Testis (tissue), 3 donors: ENCODE data around the gene SEMA3F. TPM values are rescaled to one million over a fixed set of nuclear protein-coding genes. Genes with fewer than 3 reads are reported as not detected.

Source experiments
- DNase-seq: peaks from one replicate; pipeline ENCODE4 v3.0.0-alpha.2; 2019
- H3K27ac ChIP-seq, 2 donors: fragments of 200-600 bp; sonication (generic); one replicate each; pipeline ENCODE4 v1.5.1; 2019
- H3K27me3 ChIP-seq: fragments of 200-600 bp; sonication (generic); one replicate; pipeline ENCODE4 v1.5.1; 2019
- H3K36me3 ChIP-seq: fragments of 200-600 bp; sonication (generic); one replicate; pipeline ENCODE4 v1.5.1; 2017; ENCODE audit warnings: low read depth; ENCODE audit errors: missing control alignments
- H3K4me1 ChIP-seq: fragments of 200-600 bp; sonication (generic); one replicate; pipeline ENCODE4 v1.5.1; 2019
- H3K4me3 ChIP-seq, 2 donors: fragments of 200-600 bp; sonication (generic); one replicate each; pipeline ENCODE4 v1.5.1; 2017 to 2019
- H3K9me3 ChIP-seq: fragments of 200-600 bp; sonication (generic); one replicate; pipeline ENCODE4 v1.5.1; 2017
- POLR2A ChIP-seq: fragments of 450-650 bp; IDR thresholded peaks from one replicate; pipeline ENCODE4 v1.6.1; 2017; ENCODE audit warnings: antibody characterized with exemption, mild to moderate bottlenecking, moderate library complexity
- WGBS, 2 donors: methylation state at CpG; one replicate each; pipeline ENCODE4 v1.1.5; 2018; 5-methylcytosine and 5-hydroxymethylcytosine counted together
- intact Hi-C: fragments of 100-400 bp; cut with DNase I; formaldehyde crosslinking; loops from one replicate; pipeline ENCODE4 v1.15.1; 2023; ENCODE audit warnings: low total_unique reads
- polyA plus RNA-seq: library from polyadenylated mRNA; stranded (reverse); fragments of 350-450 nt; fragmentation: Illumina TruSeq; extraction: RNeasy Lipid Tissue Mini Kit (QIAGEN cat#74804); gene quantifications from one replicate; pipeline ENCODE4 v1.2.3, GENCODE V29; 2014; ENCODE audit warnings: low read depth, low replicate concordance; ENCODE audit not compliant: insufficient read depth
- total RNA-seq, 2 donors: library from RNA; depleted of rRNA; stranded (reverse); fragments of >200 nt; gene quantifications; one replicate each; pipeline ENCODE4 v1.2.3, GENCODE V29; 2016
- TF ChIP-seq, protein P1 (sequence below), 3 experiments: fragments of 450-650 bp in 2 of 3; fragments of 200-600 bp in 1 of 3; sonication (generic) in 1 of 3; IDR thresholded peaks; one replicate each; pipeline ENCODE4 v1.5.1; 2016 to 2019; ENCODE audit warnings: antibody characterized with exemption in 3 of 3, mild to moderate bottlenecking in 2 of 3, moderate library complexity in 1 of 3

The SEMA3F gene
- total and polyA plus RNA-seq, 3 donors from 2014 or later, result 6.9 to 8.3 (median 7.5) TPM

DNA sequence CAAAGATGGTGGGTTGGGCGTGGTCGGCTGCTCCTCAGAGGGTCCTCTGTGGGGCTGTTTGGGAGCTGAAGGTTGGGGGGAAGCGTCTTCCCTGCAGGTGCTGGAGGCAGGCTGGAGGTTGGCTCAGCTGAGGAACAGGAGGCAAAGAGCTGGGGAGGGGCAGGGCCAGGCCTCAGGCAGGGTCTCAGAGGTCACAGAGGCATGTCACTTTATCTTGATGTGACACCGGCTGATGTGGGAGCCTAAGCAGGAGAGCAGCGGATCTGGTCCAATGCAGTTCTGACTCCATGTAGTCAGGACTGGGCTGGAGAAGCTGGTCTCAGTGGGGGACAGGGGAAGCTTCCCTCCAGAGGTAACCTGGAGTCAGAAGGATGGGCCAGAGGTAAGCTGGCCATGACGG lies 28.6 kb downstream of the SEMA3F start:
- no peak overlapping the region for H3K4me3 ChIP-seq
- H3K9me3 ChIP-seq, result no peaks in the 10 kb centered on the region
- TF ChIP-seq POLR2A, result no peak
- TF ChIP-seq, protein P1, sequence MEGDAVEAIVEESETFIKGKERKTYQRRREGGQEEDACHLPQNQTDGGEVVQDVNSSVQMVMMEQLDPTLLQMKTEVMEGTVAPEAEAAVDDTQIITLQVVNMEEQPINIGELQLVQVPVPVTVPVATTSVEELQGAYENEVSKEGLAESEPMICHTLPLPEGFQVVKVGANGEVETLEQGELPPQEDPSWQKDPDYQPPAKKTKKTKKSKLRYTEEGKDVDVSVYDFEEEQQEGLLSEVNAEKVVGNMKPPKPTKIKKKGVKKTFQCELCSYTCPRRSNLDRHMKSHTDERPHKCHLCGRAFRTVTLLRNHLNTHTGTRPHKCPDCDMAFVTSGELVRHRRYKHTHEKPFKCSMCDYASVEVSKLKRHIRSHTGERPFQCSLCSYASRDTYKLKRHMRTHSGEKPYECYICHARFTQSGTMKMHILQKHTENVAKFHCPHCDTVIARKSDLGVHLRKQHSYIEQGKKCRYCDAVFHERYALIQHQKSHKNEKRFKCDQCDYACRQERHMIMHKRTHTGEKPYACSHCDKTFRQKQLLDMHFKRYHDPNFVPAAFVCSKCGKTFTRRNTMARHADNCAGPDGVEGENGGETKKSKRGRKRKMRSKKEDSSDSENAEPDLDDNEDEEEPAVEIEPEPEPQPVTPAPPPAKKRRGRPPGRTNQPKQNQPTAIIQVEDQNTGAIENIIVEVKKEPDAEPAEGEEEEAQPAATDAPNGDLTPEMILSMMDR (IDR thresholded peaks at IDR 0.05), result no peak
- no peaks in the 10 kb centered on the region for H3K36me3 ChIP-seq
- H3K27me3 ChIP-seq, result no peaks in the 10 kb centered on the region
- H3K27ac ChIP-seq, result no peak overlapping the region
- no peak for DNase-seq
- intact Hi-C loops, result no loop called here
- 87 to 92% methylated on average over 6 of the region's 6 CpGs for WGBS, 2 donors
- no peaks in the 10 kb centered on the region for H3K4me1 ChIP-seq

DNA sequence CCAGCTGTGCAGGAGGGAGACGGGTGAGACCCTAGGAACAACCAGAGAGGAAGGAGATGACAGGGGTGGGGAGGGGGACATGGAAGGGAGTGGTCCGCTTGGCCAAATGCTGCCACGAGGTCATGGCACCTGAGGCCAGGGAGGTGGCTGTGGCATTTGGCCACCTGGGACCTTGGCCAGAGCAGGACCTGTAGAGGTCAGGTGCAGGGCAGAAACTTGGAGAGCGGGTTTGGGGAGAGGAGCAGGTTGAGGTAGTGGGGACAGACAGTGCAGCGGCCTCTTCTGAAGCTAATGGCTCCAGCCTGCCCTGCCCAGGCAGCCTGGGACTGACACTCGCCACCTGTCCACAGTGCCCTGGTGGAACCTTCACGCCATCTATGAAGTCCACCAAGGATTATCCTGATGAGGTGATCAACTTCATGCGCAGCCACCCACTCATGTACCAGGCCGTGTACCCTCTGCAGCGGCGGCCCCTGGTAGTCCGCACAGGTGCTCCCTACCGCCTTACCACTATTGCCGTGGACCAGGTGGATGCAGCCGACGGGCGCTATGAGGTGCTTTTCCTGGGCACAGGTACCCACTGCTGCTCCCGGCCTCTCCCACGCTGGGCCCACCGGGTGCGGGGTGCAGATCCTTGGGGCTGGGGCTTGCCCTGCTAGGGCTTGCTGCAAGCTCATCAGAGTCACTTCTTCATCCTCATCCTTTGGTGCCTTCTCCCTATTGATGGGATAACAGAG lies 29.3 kb downstream of the SEMA3F start:
- no peak for TF ChIP-seq POLR2A
- Histone ChIP-seq H3K4me1 (no peaks in the 10 kb centered on the region), H3K27ac (no peak overlapping the region), H3K9me3 (no peaks in the 10 kb centered on the region), H3K36me3 (no peaks in the 10 kb centered on the region), H3K4me3 (no peak overlapping the region), H3K27me3 (no peaks in the 10 kb centered on the region)
- intact Hi-C loops, result no loop called here
- DNase-seq, result no peak
- WGBS, 2 donors, result 93 to 96% methylated on average over 19 to 21 of the region's 21 CpGs

DNA sequence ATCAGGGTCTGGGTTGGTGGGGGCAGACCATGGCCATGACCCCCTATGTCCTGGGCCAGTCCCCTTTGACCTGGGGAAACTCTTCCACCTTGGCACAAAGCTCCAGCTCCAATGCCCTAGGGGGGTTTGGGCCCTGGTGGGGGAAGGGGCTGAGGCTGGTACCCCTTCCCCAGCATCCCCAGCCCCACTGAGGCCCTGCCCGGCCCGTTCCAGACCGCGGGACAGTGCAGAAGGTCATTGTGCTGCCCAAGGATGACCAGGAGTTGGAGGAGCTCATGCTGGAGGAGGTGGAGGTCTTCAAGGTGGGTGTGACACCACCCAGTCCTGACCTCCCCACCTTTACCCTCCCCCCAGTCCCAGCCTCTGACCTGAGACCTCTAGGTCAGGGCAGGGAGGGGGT lies 30.1 kb downstream of the SEMA3F start:
- H3K27me3 ChIP-seq, result no peaks in the 10 kb centered on the region
- no peaks in the 10 kb centered on the region for H3K4me1 ChIP-seq
- H3K27ac ChIP-seq, result no peak overlapping the region
- no peaks in the 10 kb centered on the region for H3K9me3 ChIP-seq
- no peak for DNase-seq
- WGBS, 2 donors, result 100% methylated on average over 4 of the region's 4 CpGs; no CpG with 5 or more reads in 1 of the 2 donors
- no peaks in the 10 kb centered on the region for H3K36me3 ChIP-seq
- TF ChIP-seq POLR2A, result no peak
- TF ChIP-seq, protein P1 (IDR thresholded peaks at IDR 0.05), result no peak
- intact Hi-C loops, result loop anchor here (5.0 kb wide), 1 partner anchor 63 kb away; no protein-coding TSS in a partner anchor
- H3K4me3 ChIP-seq, result no peak overlapping the region

DNA sequence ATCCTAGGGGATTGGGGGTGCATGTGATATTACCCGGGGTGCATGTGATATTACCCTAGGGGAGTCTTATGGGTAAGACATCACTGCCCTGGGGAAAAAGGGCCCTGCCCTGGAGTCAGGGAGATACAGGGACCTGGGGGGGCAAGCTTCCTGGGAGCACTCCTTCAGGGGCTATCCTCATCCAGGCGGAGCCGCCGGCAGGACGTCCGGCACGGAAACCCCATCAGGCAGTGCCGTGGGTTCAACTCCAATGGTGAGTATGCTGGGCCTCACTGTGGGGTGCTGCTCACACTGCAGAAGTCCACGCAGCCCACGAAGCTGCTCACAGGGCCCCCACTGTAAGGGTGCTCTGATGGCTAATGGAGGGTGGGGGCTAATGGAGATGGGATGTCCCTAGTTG lies 31.0 kb downstream of the SEMA3F start:
- Histone ChIP-seq H3K27ac (no peak overlapping the region), H3K27me3 (no peaks in the 10 kb centered on the region), H3K36me3 (no peaks in the 10 kb centered on the region), H3K9me3 (no peaks in the 10 kb centered on the region), H3K4me1 (no peaks in the 10 kb centered on the region), H3K4me3 (no peak overlapping the region)
- TF ChIP-seq POLR2A, result no peak
- TF ChIP-seq, protein P1 (IDR thresholded peaks at IDR 0.05), result no peak
- intact Hi-C loops, result loop anchor here (5.0 kb wide), 1 partner anchor 64 kb away; no protein-coding TSS in a partner anchor
- no peak for DNase-seq
- 100% methylated on average over 10 of the region's 10 CpGs; no CpG with 5 or more reads in 1 of the 2 donors for WGBS, 2 donors

DNA sequence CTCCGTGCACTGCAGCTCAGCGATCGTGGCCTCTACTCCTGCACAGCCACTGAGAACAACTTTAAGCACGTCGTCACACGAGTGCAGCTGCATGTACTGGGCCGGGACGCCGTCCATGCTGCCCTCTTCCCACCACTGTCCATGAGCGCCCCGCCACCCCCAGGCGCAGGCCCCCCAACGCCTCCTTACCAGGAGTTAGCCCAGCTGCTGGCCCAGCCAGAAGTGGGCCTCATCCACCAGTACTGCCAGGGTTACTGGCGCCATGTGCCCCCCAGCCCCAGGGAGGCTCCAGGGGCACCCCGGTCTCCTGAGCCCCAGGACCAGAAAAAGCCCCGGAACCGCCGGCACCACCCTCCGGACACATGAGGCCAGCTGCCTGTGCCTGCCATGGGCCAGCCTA lies 32.6 kb downstream of the SEMA3F start:
- intact Hi-C loops, result loop anchor here (5.0 kb wide), 1 partner anchor 65 kb away; no protein-coding TSS in a partner anchor
- WGBS, 2 donors, result 95% methylated on average over 11 to 19 of the region's 19 CpGs
- Histone ChIP-seq H3K27me3 (no peaks in the 10 kb centered on the region), H3K27ac (no peak overlapping the region), H3K4me3 (no peak overlapping the region), H3K36me3 (no peaks in the 10 kb centered on the region), H3K4me1 (no peaks in the 10 kb centered on the region), H3K9me3 (no peaks in the 10 kb centered on the region)
- no peak for TF ChIP-seq POLR2A
- TF ChIP-seq, protein P1 (IDR thresholded peaks at IDR 0.05), result no peak
- DNase-seq, result no peak
